GM12878 (cell line): ENCODE measurements around the gene SLC39A8. TPM values are rescaled to one million over a fixed set of nuclear protein-coding genes. Genes with fewer than 3 reads are reported as not detected.

Experiments used
- ATF7 ChIP-seq: fragments of 450-650 bp; IDR thresholded peaks from 2 replicates; pipeline ENCODE4 v1.6.1; 2016; ENCODE audit warnings: low read depth, mild to moderate bottlenecking
- CBFB ChIP-seq: IDR thresholded peaks from 2 replicates; pipeline ENCODE4 v1.6.1; 2016; ENCODE audit warnings: antibody characterized with exemption, low read depth
- CHD1 ChIP-seq: IDR thresholded peaks from 2 replicates; pipeline ENCODE4 v1.6.1; 2012; ENCODE audit warnings: low read depth, low read length, improper control_type of control experiment
- CHD2 ChIP-seq: IDR thresholded peaks from 2 replicates; pipeline ENCODE4 v1.6.1; 2011; ENCODE audit warnings: low read depth, low read length, improper control_type of control experiment, borderline replicate concordance
- HCFC1 ChIP-seq: fragments of 150-350 bp; IDR thresholded peaks from 2 replicates; pipeline ENCODE4 v1.6.1; 2014; ENCODE audit warnings: low read length
- HDAC2 ChIP-seq: fragments of 200-600 bp; sonication (generic); IDR thresholded peaks from 2 replicates; pipeline ENCODE4 v1.6.1; 2017
- IRF4 ChIP-seq: IDR thresholded peaks from 2 replicates; pipeline ENCODE4 v1.6.1; 2011; ENCODE audit warnings: low read depth, low read length
- KDM1A ChIP-seq: fragments of 200-600 bp; sonication (generic); IDR thresholded peaks from 2 replicates; pipeline ENCODE4 v1.6.1; 2016; ENCODE audit warnings: borderline replicate concordance
- MXI1 ChIP-seq: fragments of 150-350 bp; IDR thresholded peaks from 2 replicates; pipeline ENCODE4 v1.6.1; 2011; ENCODE audit warnings: low read depth, mild to moderate bottlenecking, inconsistent platforms, low read length, improper control_type of control experiment
- MYB ChIP-seq: fragments of 150-350 bp; IDR thresholded peaks from 2 replicates; pipeline ENCODE4 v1.6.1; 2014; ENCODE audit warnings: mild to moderate bottlenecking, low read depth, low read length, borderline replicate concordance
- NR2F1 ChIP-seq: fragments of 450-650 bp; conservative IDR thresholded peaks from 2 replicates; pipeline ENCODE4 v1.6.1; 2017; ENCODE audit warnings: mild to moderate bottlenecking
- POU2F2 ChIP-seq: IDR thresholded peaks from 3 replicates; pipeline ENCODE4 v1.6.1; 2011; ENCODE audit warnings: low read depth, mild to moderate bottlenecking, low read length, borderline replicate concordance
- SP1 ChIP-seq: IDR thresholded peaks from one replicate; pipeline ENCODE4 v1.6.1; 2011; ENCODE audit warnings: low read depth, low read length
- WRNIP1 ChIP-seq: IDR thresholded peaks from 2 replicates; pipeline ENCODE4 v1.6.1; 2011; ENCODE audit warnings: low read depth, low read length, improper control_type of control experiment, borderline replicate concordance
- ZNF207 ChIP-seq: fragments of 450-650 bp; IDR thresholded peaks from 2 replicates; pipeline ENCODE4 v1.6.1; 2014; ENCODE audit warnings: antibody characterized with exemption, mild to moderate bottlenecking, borderline replicate concordance
- polyA plus RNA-seq, 11 experiments: library from polyadenylated mRNA; depleted of rRNA in 4 of 11; unstranded in 6 of 11; stranded (reverse) in 5 of 11; fragments of >200 nt; fragmentation: Nextera tagmentation in 4 of 11; fragmentation: Illumina TruSeq in 1 of 11; extraction: Ambion mirVana in 4 of 11; extraction: Trizol in 1 of 11; gene quantifications; 1 replicate in 1 of 11; 2 replicates in 10 of 11; pipeline versions ENCODE4 v1.2.1 to v1.2.3, GENCODE V29; 2011 to 2016; ENCODE audit warnings: inconsistent platforms in 2 of 11, missing spikeins in 2 of 11, low read depth in 1 of 11
- total RNA-seq, 4 experiments: library from RNA; depleted of rRNA in 3 of 4; stranded (reverse); fragments of >200 nt in 3 of 4; fragmentation: Illumina TruSeq in 1 of 4; extraction: Trizol in 1 of 4; gene quantifications; 2 replicates each; pipeline versions ENCODE4 v1.2.1 to v1.2.3, GENCODE V29; 2013 to 2021
- TF ChIP-seq, protein P1 (sequence below): fragments of 450-650 bp; IDR thresholded peaks from 2 replicates; pipeline ENCODE4 v1.6.1; 2017; ENCODE audit warnings: mild to moderate bottlenecking, moderate library complexity
- TF ChIP-seq, protein P2 (sequence below): fragments of 450-650 bp; formaldehyde crosslinking; IDR thresholded peaks from 2 replicates; pipeline ENCODE4 v1.4.0; 2022; ENCODE audit warnings: mild to moderate bottlenecking, moderate library complexity
- TF ChIP-seq, protein P3 (sequence below): fragments of 450-650 bp; formaldehyde crosslinking; IDR thresholded peaks from 2 replicates; pipeline ENCODE4 v1.4.0; 2020; ENCODE audit warnings: mild to moderate bottlenecking, moderate library complexity

SLC39A8 gene
- total and polyA plus RNA-seq, 10 of the 15 experiments (the other 5 are each of a cell fraction or from before 2014, with no cell fraction given): 7.9 to 47.8 (median 32.8) TPM

DNA sequence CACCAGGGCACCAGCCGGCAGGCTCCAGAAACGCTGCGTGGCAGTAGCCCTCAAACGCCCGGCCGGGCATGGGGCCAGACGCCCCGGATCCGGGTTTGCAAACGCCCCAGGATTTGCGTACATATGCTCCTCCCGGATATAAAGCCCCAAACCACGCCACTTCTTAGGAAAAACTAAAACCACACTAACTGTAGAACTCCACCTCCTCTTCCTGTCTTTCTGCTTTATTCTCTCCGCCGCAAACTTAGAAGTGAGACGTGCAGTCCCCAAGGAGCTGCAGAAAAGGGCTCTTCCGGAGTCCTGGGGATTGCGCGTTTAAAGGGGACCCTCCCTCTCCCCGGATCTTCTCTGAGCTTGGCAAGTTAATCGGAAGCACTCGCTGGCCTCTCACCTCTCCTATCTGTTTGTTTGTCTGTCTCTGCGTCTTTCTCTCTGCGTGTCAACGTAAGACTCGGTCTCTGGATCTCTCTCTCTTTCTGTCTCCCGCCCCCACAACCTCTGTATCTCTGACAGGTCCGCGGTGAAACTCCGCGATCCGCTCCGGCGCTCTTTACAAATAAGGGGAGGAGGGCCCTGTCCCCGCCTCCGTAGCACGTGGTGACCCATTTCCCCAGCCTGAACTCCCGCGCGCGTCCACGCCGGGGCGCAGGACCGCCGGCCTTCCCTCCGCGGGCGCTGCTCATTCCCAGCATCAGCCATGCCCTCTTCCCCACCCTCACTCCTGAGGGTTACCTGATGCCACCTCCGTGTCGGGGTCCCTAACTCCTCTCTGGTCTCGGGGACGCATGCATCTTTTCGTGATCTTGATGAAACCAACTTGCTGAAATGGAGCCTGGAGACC is at the start of gene SLC39A8 (continued):
- TF ChIP-seq, protein P1, sequence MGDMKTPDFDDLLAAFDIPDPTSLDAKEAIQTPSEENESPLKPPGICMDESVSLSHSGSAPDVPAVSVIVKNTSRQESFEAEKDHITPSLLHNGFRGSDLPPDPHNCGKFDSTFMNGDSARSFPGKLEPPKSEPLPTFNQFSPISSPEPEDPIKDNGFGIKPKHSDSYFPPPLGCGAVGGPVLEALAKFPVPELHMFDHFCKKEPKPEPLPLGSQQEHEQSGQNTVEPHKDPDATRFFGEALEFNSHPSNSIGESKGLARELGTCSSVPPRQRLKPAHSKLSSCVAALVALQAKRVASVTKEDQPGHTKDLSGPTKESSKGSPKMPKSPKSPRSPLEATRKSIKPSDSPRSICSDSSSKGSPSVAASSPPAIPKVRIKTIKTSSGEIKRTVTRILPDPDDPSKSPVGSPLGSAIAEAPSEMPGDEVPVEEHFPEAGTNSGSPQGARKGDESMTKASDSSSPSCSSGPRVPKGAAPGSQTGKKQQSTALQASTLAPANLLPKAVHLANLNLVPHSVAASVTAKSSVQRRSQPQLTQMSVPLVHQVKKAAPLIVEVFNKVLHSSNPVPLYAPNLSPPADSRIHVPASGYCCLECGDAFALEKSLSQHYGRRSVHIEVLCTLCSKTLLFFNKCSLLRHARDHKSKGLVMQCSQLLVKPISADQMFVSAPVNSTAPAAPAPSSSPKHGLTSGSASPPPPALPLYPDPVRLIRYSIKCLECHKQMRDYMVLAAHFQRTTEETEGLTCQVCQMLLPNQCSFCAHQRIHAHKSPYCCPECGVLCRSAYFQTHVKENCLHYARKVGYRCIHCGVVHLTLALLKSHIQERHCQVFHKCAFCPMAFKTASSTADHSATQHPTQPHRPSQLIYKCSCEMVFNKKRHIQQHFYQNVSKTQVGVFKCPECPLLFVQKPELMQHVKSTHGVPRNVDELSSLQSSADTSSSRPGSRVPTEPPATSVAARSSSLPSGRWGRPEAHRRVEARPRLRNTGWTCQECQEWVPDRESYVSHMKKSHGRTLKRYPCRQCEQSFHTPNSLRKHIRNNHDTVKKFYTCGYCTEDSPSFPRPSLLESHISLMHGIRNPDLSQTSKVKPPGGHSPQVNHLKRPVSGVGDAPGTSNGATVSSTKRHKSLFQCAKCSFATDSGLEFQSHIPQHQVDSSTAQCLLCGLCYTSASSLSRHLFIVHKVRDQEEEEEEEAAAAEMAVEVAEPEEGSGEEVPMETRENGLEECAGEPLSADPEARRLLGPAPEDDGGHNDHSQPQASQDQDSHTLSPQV: 0 out of 2 replicates have a peak, but pooled peaks have one; percentile 15
- TF ChIP-seq MYB (no peak), CHD2 (0 out of 2 replicates have a peak, but pooled peaks have one; percentile 45), MXI1 (peak; percentile 91), ATF7 (peak; percentile 73), ZNF207 (0 out of 2 replicates have a peak, but pooled peaks have one; percentile 37), NR2F1 (peak; percentile 67), IRF4 (no peak), CHD1 (no peak), HCFC1 (no peak), POU2F2 (peak; percentile 28; the same call in 1 of the 3 replicates), CBFB (peak; percentile 46; the same call in 1 of the 2 replicates), HDAC2 (no peak), SP1 (peak; percentile 6), KDM1A (no peak), WRNIP1 (no peak)
- TF ChIP-seq, protein P2, sequence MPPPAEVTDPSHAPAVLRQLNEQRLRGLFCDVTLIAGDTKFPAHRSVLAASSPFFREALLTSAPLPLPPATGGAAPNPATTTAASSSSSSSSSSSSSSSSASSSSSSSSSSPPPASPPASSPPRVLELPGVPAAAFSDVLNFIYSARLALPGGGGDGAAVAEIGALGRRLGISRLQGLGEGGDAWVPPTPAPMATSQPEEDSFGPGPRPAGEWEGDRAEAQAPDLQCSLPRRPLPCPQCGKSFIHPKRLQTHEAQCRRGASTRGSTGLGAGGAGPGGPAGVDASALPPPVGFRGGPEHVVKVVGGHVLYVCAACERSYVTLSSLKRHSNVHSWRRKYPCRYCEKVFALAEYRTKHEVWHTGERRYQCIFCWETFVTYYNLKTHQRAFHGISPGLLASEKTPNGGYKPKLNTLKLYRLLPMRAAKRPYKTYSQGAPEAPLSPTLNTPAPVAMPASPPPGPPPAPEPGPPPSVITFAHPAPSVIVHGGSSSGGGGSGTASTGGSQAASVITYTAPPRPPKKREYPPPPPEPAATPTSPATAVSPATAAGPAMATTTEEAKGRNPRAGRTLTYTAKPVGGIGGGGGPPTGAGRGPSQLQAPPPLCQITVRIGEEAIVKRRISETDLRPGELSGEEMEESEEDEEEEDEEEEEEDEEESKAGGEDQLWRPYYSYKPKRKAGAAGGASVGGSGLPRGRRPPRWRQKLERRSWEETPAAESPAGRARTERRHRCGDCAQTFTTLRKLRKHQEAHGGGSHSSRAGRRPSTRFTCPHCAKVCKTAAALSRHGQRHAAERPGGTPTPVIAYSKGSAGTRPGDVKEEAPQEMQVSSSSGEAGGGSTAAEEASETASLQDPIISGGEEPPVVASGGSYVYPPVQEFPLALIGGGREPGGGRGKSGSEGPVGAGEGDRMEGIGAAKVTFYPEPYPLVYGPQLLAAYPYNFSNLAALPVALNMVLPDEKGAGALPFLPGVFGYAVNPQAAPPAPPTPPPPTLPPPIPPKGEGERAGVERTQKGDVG (CRISPR knock-in tag): no peak
- TF ChIP-seq, protein P3, sequence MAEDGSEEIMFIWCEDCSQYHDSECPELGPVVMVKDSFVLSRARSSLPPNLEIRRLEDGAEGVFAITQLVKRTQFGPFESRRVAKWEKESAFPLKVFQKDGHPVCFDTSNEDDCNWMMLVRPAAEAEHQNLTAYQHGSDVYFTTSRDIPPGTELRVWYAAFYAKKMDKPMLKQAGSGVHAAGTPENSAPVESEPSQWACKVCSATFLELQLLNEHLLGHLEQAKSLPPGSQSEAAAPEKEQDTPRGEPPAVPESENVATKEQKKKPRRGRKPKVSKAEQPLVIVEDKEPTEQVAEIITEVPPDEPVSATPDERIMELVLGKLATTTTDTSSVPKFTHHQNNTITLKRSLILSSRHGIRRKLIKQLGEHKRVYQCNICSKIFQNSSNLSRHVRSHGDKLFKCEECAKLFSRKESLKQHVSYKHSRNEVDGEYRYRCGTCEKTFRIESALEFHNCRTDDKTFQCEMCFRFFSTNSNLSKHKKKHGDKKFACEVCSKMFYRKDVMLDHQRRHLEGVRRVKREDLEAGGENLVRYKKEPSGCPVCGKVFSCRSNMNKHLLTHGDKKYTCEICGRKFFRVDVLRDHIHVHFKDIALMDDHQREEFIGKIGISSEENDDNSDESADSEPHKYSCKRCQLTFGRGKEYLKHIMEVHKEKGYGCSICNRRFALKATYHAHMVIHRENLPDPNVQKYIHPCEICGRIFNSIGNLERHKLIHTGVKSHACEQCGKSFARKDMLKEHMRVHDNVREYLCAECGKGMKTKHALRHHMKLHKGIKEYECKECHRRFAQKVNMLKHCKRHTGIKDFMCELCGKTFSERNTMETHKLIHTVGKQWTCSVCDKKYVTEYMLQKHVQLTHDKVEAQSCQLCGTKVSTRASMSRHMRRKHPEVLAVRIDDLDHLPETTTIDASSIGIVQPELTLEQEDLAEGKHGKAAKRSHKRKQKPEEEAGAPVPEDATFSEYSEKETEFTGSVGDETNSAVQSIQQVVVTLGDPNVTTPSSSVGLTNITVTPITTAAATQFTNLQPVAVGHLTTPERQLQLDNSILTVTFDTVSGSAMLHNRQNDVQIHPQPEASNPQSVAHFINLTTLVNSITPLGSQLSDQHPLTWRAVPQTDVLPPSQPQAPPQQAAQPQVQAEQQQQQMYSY (CRISPR knock-in tag): 0 out of 2 replicates have a peak, but pooled peaks have one; percentile 44
